Vagina (tissue), 2 donors: ENCODE results near the gene TTLL5.

Source experiments
- POLR2A ChIP-seq, 2 donors: fragments of 450-650 bp; IDR thresholded peaks; one replicate each; pipeline ENCODE4 v1.6.1; 2017; ENCODE audit warnings: antibody characterized with exemption in 2 of 2, mild to moderate bottlenecking in 2 of 2, moderate library complexity in 2 of 2
- TF ChIP-seq, protein P1 (sequence below), 3 experiments: fragments of 450-650 bp in 2 of 3; fragments of 200-600 bp in 1 of 3; sonication (generic) in 1 of 3; IDR thresholded peaks; one replicate each; pipeline ENCODE4 v1.5.1; 2017 to 2019; ENCODE audit warnings: antibody characterized with exemption in 3 of 3, mild to moderate bottlenecking in 2 of 3, moderate library complexity in 2 of 3

DNA sequence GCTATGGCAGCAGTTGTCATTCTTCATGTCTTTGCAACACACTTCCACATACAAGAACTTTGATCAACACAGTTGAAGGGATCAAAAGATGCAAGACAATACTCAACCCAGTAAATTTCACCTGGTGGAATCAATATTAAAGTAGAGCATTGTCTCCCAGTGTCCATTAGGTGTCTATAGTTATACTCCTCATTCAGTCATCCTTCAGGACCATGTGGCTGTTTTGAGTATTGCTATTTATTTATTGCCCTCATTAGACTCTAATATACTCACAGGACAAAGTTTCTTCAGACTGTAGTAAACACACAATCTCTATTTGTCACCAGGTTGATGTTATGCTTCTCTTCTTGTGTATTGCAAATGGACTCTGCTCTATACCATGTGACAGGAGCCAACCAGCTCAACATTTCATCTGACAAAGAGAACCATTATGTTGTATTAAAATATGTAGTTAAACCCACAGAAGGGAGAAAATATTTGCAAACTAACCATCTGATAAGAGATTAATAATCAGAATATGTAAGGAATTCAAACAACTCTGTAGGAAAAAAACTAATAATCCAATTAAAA lies 174.2 kb downstream of the TTLL5 start:
- TF ChIP-seq, protein P1, sequence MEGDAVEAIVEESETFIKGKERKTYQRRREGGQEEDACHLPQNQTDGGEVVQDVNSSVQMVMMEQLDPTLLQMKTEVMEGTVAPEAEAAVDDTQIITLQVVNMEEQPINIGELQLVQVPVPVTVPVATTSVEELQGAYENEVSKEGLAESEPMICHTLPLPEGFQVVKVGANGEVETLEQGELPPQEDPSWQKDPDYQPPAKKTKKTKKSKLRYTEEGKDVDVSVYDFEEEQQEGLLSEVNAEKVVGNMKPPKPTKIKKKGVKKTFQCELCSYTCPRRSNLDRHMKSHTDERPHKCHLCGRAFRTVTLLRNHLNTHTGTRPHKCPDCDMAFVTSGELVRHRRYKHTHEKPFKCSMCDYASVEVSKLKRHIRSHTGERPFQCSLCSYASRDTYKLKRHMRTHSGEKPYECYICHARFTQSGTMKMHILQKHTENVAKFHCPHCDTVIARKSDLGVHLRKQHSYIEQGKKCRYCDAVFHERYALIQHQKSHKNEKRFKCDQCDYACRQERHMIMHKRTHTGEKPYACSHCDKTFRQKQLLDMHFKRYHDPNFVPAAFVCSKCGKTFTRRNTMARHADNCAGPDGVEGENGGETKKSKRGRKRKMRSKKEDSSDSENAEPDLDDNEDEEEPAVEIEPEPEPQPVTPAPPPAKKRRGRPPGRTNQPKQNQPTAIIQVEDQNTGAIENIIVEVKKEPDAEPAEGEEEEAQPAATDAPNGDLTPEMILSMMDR (IDR thresholded peaks at IDR 0.05): no peak
- no peak for TF ChIP-seq POLR2A (IDR thresholded peaks at IDR 0.05)
